Activated naive CD4-positive, alpha-beta T cell (primary cell): ENCODE data around the gene KCNJ15.
"Not testable (repeated sequence)": the region's sequence is repeated elsewhere in the genome, so short reads cannot be mapped to it uniquely, and the experiment has no call there.

ENCODE experiments used
- DNase-seq, 4 experiments: peaks; one replicate each; lab custom pipeline; 2025; lab: John Stamatoyannopoulos, UW

Gene KCNJ15

DNA sequence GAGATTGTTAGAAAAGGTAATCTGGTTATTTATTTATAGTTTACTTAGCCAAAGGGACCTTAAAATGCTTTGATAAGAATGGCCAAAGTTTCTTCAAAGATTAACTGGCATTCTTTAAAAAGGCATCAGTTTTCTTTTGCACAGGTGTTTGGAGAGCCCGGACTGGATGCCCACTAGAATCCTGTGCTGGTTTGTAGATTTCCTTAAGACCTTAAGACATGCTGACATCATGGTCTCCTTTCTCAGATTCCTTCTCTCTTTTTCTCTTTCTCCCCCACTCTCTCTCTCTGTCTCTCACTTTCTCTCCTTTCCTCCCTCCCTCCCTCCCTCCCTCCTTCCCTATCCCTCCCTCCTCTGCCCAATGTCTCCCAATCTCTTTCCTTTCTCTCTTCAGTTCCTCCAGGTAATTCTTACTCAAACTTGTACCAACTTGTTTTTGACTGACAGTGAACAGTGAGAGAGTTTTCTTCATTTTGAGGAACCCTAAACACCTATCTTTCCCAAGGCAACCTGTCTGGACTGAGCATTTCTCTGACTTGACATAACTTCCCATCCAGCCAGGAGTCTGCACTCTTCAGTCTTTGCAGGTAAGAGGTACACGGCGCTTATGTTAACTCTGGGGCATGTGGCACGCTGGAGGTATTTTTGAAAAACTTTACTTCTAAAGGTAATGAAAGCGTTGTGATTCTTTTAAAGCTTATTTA is at the start of gene KCNJ15:
Gene KCNJ15 (plus strand): TSS at position 393 of the 704 bp plus-strand sequence. CDS start 42,271 bp downstream, outside the sequence.
- no peak for DNase-seq

DNA sequence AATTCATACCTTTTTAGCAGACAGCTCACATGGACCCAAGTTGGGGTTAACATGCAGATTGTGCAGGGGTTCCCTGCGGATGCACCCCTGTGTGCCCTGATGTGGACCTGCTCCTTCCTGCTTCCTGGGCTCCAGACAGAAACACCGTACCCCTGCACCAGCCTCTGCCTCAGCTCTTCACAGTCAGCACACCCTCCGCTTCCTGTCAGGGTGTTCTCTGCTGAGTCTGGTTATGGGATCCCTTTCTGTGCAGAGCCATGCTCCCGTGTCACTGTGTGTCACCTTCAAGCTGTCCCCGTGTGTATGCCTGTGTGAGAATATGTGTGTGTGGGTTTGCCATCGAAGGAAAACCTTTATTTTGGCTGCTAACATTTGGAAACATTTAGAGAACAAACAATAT is 48.7 kb upstream of the KCNJ15 start:
- DNase-seq, result no peak

DNA sequence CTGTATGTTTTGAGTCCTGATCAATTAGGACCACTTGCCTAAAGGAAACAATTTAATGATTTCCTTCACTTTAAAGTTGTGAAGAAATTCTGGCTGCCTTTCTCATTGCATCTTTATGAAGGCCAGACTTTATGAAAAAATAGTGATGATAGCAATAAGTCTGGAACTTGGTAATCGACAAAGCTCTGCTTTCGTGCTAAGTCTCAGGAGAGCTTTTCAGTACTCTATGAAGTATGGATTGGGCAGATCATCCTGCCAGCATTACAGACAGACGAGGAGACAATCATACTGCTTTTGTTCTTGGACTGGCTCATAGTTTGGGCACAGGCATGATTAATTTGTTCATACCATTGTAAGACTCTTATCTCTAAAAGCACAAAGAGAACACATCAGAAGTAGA is 45.5 kb upstream of the KCNJ15 start:
- DNase-seq, result no peak

DNA sequence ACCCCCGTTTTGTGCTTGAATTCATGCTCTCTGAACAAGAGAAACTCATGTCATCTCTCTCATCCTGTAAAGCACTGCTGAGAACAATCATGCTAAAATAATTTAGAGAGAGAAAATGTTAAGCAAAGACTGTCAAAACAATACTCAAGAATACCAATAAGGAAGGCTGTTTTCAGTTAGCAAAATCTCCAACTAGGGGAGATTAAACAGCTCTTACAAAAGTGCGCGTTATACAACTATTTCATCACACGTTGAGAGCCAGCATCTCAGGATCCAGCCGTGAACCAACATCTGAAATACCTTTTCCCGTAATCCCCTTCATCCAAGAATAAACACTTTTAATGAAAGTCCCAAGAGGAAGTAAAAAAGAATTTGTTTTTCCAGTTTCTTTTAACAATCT is 44.1 kb upstream of the KCNJ15 start:
- DNase-seq, result no peak

DNA sequence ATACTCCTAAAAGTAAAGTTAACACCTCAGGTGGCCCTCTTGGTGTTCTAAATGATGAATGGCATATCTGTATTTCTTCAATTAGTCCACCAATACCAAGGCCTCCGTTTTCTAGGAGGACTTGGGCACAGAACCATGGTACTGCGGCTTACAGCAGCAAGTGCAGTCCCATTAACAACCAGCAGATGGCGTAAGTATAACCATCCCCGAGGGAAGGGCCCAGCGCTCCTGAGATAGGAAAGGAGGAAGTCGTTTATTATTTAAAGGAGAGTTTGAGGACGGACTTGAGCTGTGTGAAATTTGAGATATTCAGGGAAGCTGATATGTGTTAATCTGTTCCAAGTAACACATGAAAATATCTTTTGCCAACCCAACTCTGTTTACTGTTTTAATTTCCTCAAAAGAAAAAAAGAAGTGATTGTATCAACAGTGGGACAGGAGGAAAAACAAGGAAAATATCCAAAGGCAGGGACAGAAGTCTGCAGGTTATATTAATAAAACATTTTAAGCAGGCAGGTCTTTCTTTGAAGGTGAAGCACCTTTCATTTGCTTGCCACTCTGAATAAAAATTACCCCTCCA is 37.7 kb upstream of the KCNJ15 start:
- DNase-seq, result peak; percentile 6 to 54 (median 17)

DNA sequence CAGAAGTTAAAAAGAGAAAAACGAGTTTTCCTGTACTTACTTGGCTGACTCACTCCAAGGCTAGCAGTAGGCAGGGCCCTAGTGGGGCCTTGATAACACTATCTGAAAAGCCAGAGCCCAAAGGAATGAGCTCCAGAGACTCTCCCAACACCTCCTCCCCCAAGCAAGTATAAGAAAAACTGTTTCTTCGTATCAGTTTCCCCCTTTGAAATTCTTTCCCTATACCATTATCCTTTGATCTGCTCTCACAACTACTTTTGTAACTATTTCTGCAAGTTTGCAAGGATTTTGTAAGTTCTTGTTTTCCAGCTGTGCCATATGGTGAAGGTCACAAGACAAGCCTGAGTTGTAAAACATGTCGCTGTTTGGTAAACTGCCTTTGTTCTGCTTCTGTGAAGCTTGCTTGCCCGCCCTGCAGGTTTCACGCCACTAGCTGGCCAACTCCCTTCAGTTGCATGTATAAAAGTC is 36.5 kb upstream of the KCNJ15 start:
- no peak for DNase-seq

- no peak for DNase-seq
Measured at GRCh38 chr21:38221594-38221993, 35.2 kb upstream of the KCNJ15 start.

GRCh38 chr21:38223893-38224540 is 32.8 kb upstream of the KCNJ15 start:
- no peak for DNase-seq

DNA sequence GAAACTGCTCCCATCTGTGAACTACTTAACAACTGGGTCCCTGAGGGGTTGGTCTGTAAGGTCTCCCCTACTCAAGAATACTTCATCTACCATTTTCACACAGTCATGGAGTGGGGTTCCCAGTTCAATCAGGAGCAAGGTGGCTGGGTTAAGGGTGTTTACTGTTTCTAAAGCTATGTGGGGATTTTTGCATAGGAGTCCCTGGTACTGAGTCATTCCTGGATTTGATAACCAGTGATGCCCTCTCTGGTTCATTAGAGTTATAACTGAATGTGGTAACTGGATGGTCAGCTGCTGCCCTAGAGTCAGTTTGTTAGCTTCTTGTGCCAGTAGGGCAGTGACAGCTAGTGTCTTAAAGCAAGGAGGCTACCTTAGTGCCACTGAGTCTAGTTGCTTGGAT is 29.4 kb upstream of the KCNJ15 start:
- no peak for DNase-seq

- no peak for DNase-seq
Measured at GRCh38 chr21:38228115-38228514, 28.7 kb upstream of the KCNJ15 start.

GRCh38 chr21:38228537-38228936 is 28.3 kb upstream of the KCNJ15 start:
- DNase-seq, result no peak

DNA sequence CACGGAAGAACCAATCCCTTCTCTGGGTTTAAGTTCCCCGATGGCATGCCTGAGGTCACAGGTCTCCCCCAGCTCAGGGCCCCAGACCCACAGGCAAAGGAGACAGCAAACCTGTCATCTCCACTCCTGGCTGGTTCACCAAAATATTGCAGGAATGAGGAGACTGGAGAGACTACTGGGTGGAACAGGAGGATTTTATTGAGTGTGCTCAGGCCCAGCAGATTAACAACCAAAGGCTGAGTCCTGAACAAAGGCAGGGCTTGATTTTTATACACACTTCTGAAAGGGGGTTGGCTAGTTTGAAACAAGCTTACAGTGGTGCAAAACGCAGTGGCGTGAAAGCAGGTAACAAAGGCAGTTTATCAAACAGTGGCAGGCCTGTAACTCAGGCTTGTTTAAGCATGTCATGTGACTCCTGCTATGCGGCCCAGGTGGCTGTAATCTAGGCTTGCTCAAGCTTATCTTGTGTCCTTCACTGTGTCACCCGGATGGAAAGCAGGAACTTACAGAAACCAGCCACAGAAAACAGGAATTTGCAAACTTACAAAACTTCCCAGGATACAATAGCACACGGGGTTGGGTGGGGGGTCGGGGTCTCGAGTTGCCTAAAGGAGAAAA is 27.4 kb upstream of the KCNJ15 start:
- DNase-seq, result no peak

- DNase-seq, result no peak
Measured at GRCh38 chr21:38234395-38235142, 22.2 kb upstream of the KCNJ15 start.

- DNase-seq, result not testable (repeated sequence)
Measured at GRCh38 chr21:38235251-38235650, 21.5 kb upstream of the KCNJ15 start.

GRCh38 chr21:38236232-38236631 is 20.6 kb upstream of the KCNJ15 start:
- no peak for DNase-seq

DNA sequence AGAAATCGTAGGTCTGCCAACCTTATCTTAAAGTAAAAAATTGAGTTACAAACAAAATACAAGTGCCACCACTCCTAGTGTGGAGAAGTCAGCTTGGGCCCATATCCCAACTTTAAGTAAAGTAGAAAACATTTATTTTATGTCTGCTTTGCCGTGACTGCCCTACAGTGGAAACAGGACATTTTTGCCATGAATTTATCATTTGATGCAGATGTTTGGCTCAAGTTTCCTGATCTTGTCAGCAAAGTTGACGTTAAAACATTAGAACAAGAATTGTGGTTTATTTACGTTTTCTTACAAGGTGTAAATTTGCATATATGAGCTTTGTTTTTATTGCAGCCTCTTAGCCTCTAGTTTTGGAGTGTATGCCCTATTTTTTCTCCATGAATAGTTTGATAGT is 17.1 kb upstream of the KCNJ15 start:
- DNase-seq, result no peak

- DNase-seq, result no peak
Measured at GRCh38 chr21:38240129-38240528, 16.7 kb upstream of the KCNJ15 start.

GRCh38 chr21:38241029-38241740 is 15.6 kb upstream of the KCNJ15 start:
- no peak for DNase-seq

DNA sequence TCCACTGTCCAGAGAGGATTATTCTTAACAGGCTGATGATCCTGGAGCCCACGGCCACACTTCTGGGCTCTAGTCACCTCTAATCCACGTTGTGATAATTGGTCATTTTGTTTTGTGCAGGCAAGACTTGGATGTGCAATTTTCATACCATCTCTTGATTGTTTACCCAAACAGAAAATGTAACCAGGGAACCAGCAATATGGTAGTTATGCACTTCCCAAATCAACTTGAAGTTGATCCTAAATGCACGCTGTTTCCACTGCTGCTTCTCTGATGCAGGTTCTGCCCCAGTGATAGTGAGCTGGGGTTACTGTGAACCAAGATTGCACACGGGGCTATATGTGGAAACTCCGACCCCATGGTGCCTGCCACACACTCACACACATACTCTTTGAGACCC is 14.7 kb upstream of the KCNJ15 start:
- no peak for DNase-seq

DNA sequence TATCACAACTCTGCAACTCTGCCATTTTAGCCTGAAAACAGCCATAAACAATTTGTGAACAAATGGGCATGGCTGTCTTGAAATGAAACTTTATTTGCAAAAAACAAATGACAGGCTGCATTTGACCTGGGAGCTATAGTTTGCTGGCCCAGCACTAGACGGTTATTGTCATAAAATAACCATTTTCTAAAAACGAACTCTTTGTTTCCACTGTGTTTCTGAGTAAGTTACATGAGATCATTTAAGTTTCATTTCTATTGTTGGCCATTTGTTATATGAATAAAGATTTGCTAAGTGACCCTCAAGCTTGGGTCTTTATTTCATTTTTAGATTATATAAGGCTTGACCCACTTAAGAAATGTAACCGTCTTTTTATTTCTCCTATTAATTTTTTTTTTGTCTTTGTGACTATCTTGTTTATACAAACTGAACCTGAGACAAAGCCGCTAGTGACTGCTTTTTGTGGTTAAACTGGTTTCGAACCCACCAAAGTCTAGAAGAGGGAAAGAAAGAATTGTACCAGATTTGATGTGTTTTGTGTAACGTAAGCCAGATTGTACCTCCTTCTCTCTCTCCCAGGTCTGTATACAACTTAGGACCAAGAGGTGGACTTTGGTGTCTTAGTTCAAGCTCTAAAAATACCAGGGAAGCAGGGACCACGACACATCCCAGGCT is 12.9 kb upstream of the KCNJ15 start:
- no peak for DNase-seq

DNA sequence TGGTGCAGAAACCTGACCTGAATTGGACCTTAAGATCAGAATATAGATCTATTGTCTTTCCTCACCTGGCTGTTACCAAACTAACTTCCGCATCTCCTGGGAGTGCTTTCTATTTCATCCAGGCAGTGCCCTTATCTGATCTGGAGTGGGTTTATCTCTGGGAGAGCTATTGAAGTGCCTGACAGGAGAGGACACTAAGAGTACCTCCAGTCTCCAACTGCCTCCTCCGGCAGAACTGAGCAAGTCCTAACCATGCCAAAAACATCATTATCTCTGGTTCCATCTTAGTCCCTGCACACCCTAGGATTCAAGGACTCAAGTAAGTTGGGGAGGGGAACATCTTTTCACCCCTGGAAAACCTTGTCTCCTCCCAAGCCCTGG is 12.4 kb upstream of the KCNJ15 start:
- no peak for DNase-seq
